Left lung (tissue), 10 donors: Measurements from ENCODE around the gene TENM4. TPM values are rescaled to one million over a fixed set of nuclear protein-coding genes. Genes with fewer than 3 reads are reported as not detected.

ENCODE experiments used
- ATAC-seq: fragments of 200-7000 bp; cut with Tn5 transposase; one replicate; pipeline ENCODE4 v1.9.1; 2020; ENCODE audit warnings: moderate library complexity
- DNase-seq, 4 donors: peaks; one replicate each; pipeline ENCODE4 v3.0.0-alpha.2; 2013 to 2020
- H3K27ac ChIP-seq, 2 donors: fragments of 200-600 bp; sonication (generic) in 1 of 2; one replicate each; pipeline versions ENCODE4 v1.5.0 to v1.8.0; 2020 to 2021
- H3K27me3 ChIP-seq, 2 donors: fragments of 200-600 bp; sonication (generic) in 1 of 2; one replicate each; pipeline versions ENCODE4 v1.5.0 to v1.8.0; 2020 to 2021
- H3K36me3 ChIP-seq, 2 donors: fragments of 200-600 bp; sonication (generic) in 1 of 2; one replicate each; pipeline versions ENCODE4 v1.5.0 to v1.8.0; 2020 to 2021
- H3K4me1 ChIP-seq, 2 donors: fragments of 200-600 bp; one replicate each; pipeline ENCODE4 v1.8.0; 2021
- H3K4me3 ChIP-seq, 2 donors: fragments of 200-600 bp; sonication (generic) in 1 of 2; one replicate each; pipeline versions ENCODE4 v1.5.0 to v1.8.0; 2020 to 2021; ENCODE audit warnings: mild to moderate bottlenecking in 1 of 2
- H3K9me3 ChIP-seq, 2 donors: fragments of 200-600 bp; sonication (generic) in 1 of 2; one replicate each; pipeline versions ENCODE4 v1.5.0 to v1.8.0; 2020 to 2021
- intact Hi-C, 2 donors: fragments of 100-400 bp; cut with DNase I; formaldehyde crosslinking; loops; one replicate each; pipeline versions ENCODE4 v1.11.2 to v1.14.2; 2022
- polyA plus RNA-seq, 6 donors: library from polyadenylated mRNA; unstranded; fragments of 120-200 nt; gene quantifications; one replicate each; pipeline ENCODE4 v1.2.1, GENCODE V29; 2013; ENCODE audit not compliant: insufficient read length in 6 of 6
- total RNA-seq, 2 donors: library from RNA; stranded (reverse); fragmentation: NEBNext Ultra II Directional; extraction: Animal tissue kit (Norgen Biotek cat#: 25700); gene quantifications; one replicate each; pipeline ENCODE4 v1.2.1, GENCODE V29; 2021
- TF ChIP-seq, protein P1 (sequence below), 2 donors: fragments of 200-600 bp; sonication (generic) in 1 of 2; IDR thresholded peaks; one replicate each; pipeline versions ENCODE4 v1.5.0 to v1.8.0; 2021; ENCODE audit warnings: antibody characterized with exemption in 2 of 2
- donor health status: DM: no; HTN: yes; CAD: no.
- donor health status: DM: no; HTN: no; CAD: no.

The TENM4 gene
- total and polyA plus RNA-seq, 8 donors: 3.4 to 7.1 (median 5.2) TPM

DNA sequence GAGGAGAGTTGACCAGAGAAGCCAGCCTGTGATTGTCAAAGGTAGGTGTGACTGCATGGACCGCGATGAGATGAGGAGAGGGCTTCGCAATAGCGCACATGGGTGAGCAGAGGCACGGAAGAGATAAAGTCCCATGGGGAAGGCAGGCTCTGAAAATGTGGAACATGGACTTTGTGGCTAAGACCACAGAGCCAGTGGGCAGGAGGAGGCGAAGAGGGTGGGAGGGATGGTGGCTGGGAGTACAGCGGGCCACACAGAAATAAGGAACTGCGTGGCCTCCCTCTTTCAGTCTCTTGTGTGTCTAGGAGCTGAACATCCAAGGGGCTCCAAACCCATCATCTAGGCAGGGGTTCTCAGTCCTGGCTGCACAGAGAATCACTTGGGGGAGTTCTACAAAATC, 98.6 kb downstream of the TENM4 start:
- no peaks in the 10 kb centered on the region for H3K9me3 ChIP-seq
- no peak overlapping the region for H3K4me3 ChIP-seq
- TF ChIP-seq, protein P1, sequence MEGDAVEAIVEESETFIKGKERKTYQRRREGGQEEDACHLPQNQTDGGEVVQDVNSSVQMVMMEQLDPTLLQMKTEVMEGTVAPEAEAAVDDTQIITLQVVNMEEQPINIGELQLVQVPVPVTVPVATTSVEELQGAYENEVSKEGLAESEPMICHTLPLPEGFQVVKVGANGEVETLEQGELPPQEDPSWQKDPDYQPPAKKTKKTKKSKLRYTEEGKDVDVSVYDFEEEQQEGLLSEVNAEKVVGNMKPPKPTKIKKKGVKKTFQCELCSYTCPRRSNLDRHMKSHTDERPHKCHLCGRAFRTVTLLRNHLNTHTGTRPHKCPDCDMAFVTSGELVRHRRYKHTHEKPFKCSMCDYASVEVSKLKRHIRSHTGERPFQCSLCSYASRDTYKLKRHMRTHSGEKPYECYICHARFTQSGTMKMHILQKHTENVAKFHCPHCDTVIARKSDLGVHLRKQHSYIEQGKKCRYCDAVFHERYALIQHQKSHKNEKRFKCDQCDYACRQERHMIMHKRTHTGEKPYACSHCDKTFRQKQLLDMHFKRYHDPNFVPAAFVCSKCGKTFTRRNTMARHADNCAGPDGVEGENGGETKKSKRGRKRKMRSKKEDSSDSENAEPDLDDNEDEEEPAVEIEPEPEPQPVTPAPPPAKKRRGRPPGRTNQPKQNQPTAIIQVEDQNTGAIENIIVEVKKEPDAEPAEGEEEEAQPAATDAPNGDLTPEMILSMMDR (IDR thresholded peaks at IDR 0.05): no peak
- no peaks in the 10 kb centered on the region for H3K4me1 ChIP-seq
- no peaks in the 10 kb centered on the region for H3K36me3 ChIP-seq
- no peak for DNase-seq
- no peaks in the 10 kb centered on the region for H3K27me3 ChIP-seq
- no peak for ATAC-seq
- intact Hi-C loops: no loop called here
- H3K27ac ChIP-seq: no peak overlapping the region

DNA sequence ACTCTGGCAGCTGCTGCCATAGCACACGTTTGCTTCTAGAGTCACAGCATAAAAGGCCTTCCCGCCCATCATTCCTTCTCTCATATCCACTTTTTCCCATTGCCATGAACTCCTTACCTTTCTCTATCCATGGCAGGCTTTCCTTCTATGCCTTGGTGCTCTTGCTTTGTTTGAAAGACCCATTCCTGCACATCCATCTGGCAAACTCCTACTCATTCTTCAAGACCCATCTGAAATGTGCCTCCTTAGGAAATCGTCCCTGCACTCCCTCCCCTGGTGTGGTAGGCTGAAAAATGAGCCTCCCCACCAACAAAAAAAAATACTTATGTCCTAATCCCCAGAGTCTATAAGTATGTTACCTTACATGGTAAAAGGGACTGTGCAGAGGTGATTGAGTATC, 100.3 kb downstream of the TENM4 start:
- H3K27me3 ChIP-seq: no peaks in the 10 kb centered on the region
- DNase-seq (no peak), ATAC-seq (no peak)
- H3K36me3 ChIP-seq: no peaks in the 10 kb centered on the region
- H3K4me1 ChIP-seq: no peaks in the 10 kb centered on the region
- intact Hi-C loops: no loop called here
- no peak overlapping the region for H3K27ac ChIP-seq
- TF ChIP-seq, protein P1 (IDR thresholded peaks at IDR 0.05): no peak
- no peaks in the 10 kb centered on the region for H3K9me3 ChIP-seq
- no peak overlapping the region for H3K4me3 ChIP-seq

DNA sequence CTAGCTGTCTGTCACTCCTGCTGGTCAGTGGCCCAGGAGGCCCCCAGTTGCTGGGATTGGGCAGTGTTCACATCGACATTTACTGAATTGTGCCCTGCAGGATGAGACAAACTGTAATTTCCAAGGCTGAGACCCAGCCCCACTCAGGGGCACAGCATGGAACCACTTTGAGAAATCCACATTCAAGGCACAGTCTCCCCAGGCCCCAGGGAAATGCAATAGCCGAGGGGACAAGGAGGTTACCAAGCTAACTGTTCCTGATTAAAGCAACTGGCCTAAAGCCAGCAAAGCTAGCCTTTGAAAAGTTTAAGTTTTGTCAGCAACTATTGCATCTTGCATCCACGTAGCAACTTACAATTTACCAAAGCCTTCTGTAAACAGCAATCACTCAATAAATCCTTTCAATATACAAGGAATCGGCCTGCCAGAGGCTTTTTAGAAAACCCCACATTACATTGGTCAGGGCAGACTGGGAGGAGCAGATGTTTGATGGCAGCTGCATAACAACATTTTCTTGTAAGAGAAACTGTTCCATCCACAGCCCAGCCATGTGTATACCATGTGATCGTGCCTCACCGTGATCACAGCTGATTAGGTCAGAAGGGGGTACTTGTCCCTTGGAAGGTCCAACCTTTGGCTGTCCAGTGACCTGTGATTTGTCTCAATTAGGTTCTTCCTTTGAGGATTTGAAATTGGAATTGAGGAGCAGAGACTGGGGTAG, 103.9 kb downstream of the TENM4 start:
- DNase-seq: peak in 1 of 4 donors; percentile 10
- Histone ChIP-seq H3K4me3 (no peak overlapping the region), H3K4me1 (no peaks in the 10 kb centered on the region), H3K36me3 (no peaks in the 10 kb centered on the region), H3K27me3 (no peaks in the 10 kb centered on the region), H3K27ac (no peak overlapping the region), H3K9me3 (no peaks in the 10 kb centered on the region)
- TF ChIP-seq, protein P1 (IDR thresholded peaks at IDR 0.05): no peak
- intact Hi-C loops: no loop called here
- no peak for ATAC-seq

DNA sequence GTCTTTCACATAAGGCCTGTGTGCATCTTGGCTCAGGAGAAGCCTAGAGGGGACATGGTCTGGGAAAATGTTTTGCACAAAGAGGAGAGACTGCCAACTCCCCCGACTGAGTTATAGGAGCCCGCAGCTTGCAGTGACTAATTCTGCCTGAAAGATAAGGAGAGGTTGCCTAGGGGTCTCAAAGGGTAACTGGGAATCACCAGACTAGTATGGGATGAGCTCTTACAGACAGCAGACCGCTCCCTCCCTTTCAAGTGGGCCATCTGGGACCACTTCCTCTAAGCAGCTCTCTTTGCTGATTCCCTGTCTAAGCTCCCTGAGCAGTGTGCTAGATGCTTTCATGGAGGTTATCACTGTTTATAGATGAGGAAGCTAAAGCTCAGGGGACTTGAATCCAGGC, 105.1 kb downstream of the TENM4 start:
- ATAC-seq (no peak), DNase-seq (no peak)
- no peaks in the 10 kb centered on the region for H3K36me3 ChIP-seq
- TF ChIP-seq, protein P1 (IDR thresholded peaks at IDR 0.05): no peak
- intact Hi-C loops: no loop called here
- H3K4me3 ChIP-seq: no peak overlapping the region
- no peak overlapping the region for H3K27ac ChIP-seq
- H3K4me1 ChIP-seq: no peaks in the 10 kb centered on the region
- no peaks in the 10 kb centered on the region for H3K9me3 ChIP-seq
- H3K27me3 ChIP-seq: no peaks in the 10 kb centered on the region

DNA sequence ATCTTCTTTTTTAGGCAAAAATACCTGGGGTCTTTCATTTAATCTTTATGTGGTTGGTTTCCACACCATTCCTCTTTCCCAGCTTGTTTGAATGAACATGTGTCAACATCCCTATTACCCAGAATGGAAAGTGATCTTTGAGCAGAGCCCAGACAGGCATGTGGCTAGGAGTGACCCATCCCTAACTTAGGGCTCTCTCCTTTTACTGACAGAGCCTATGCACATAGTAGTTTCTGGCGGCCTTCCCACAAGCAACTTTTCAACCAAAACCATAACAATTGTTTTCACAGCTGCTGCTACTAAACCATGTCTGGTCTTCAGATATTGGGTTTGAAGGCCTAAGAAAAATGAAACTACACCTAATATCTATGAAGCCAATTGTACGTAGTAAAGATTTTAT, 107.5 kb downstream of the TENM4 start:
- TF ChIP-seq, protein P1 (IDR thresholded peaks at IDR 0.05): no peak
- Histone ChIP-seq H3K4me3 (no peak overlapping the region), H3K27me3 (no peaks in the 10 kb centered on the region), H3K9me3 (no peaks in the 10 kb centered on the region), H3K27ac (no peak overlapping the region), H3K36me3 (no peaks in the 10 kb centered on the region), H3K4me1 (no peaks in the 10 kb centered on the region)
- ATAC-seq (no peak), DNase-seq (no peak)
- intact Hi-C loops: no loop called here
